Panc1 (cell line): Measurements from ENCODE around the gene ADGB. TPM values are rescaled to one million over a fixed set of nuclear protein-coding genes. Genes with fewer than 3 reads are reported as not detected.

Experiments
- ATAC-seq: fragments of 200-7000 bp; cut with Tn5 transposase; 2 replicates; pipeline ENCODE4 v1.9.1; 2020; ENCODE audit warnings: mild to moderate bottlenecking, moderate library complexity
- BruUV-seq: library from RNA; stranded (reverse); fragments of 400-500 nt; replicated peaks from 2 replicates; lab custom pipeline; 2021; lab: Mats Ljungman, UMichigan
- CTCF ChIA-PET: fragments of 300-600 bp; sonication (Branson Sonifier 250); formaldehyde crosslinking; loops from one replicate; lab custom pipeline; 2022; ENCODE audit warnings: antibody characterized with exemption; lab: Charles Lee
- POLR2A ChIA-PET: fragments of 300-600 bp; sonication (Branson Sonifier 250); formaldehyde crosslinking; loops from one replicate; lab custom pipeline; 2022; ENCODE audit warnings: antibody characterized with exemption; lab: Charles Lee
- DNase-seq: peaks from one replicate; pipeline ENCODE4 v3.0.0-alpha.2; 2010; ENCODE audit warnings: low read depth, low spot score
- H3K27ac ChIP-seq: 2 replicates; pipeline ENCODE4 v1.5.1; 2011; ENCODE audit warnings: mild to moderate bottlenecking, low read length, inconsistent platforms
- H3K27me3 ChIP-seq: fragments of 200-500 bp; sonication (Bioruptor generic); 2 replicates; pipeline ENCODE4 v1.6.0; 2014; ENCODE audit warnings: low read length, inconsistent platforms; ENCODE audit not compliant: control insufficient read depth, insufficient read depth
- H3K36me3 ChIP-seq: fragments of 200-500 bp; sonication (Bioruptor generic); 2 replicates; pipeline ENCODE4 v1.5.1; 2014; ENCODE audit warnings: inconsistent platforms, mild to moderate bottlenecking, low read length, moderate library complexity; ENCODE audit not compliant: control insufficient read depth, insufficient read depth
- H3K4me1 ChIP-seq: 2 replicates; pipeline ENCODE4 v1.5.1; 2011; ENCODE audit warnings: inconsistent platforms, mild to moderate bottlenecking, low read length, moderate library complexity; ENCODE audit not compliant: control insufficient read depth, insufficient read depth
- H3K4me3 ChIP-seq, 2 experiments: 2 replicates each; pipeline ENCODE4 v1.5.1; 2011 to 2012; ENCODE audit warnings: low read depth in 2 of 2, low read length in 2 of 2, mild to moderate bottlenecking in 2 of 2, inconsistent platforms in 1 of 2, moderate library complexity in 1 of 2
- H3K9me3 ChIP-seq: fragments of 200-500 bp; sonication (Bioruptor generic); 2 replicates; pipeline ENCODE4 v1.5.1; 2014; ENCODE audit warnings: low read depth, mild to moderate bottlenecking, inconsistent platforms, low read length, moderate library complexity; ENCODE audit not compliant: control insufficient read depth, insufficient read depth
- POLR2AphosphoS5 ChIP-seq: IDR thresholded peaks from 2 replicates; pipeline ENCODE4 v1.6.1; 2012; ENCODE audit warnings: mild to moderate bottlenecking, low read depth, low read length, moderate library complexity
- in situ Hi-C: cut with HindIII; loops from 2 replicates; pipeline ENCODE4 v1.10.0; 2016; ENCODE audit warnings: low sequenced_read_pairs, low pct_unique_long_range_greater_than_20kb
- intact Hi-C: fragments of 100-400 bp; cut with micrococcal nuclease; formaldehyde crosslinking; loops from one replicate; pipeline ENCODE4 v1.10.0; 2022; ENCODE audit not compliant: unreplicated experiment
- total RNA-seq: library from RNA; stranded (reverse); gene quantifications from one replicate; pipeline ENCODE4 v1.2.1, GENCODE V29; 2021; ENCODE audit not compliant: unreplicated experiment
- TF ChIP-seq, protein P1 (sequence below), 2 experiments: IDR thresholded peaks; 2 replicates each; pipeline ENCODE4 v1.6.1; 2011 to 2012; ENCODE audit warnings: low read depth in 2 of 2, control low read depth in 1 of 2, low read length in 1 of 2, mild to moderate bottlenecking in 1 of 2, moderate library complexity in 1 of 2; ENCODE audit not compliant: insufficient read depth in 1 of 2
- TF ChIP-seq, protein P2 (sequence below): fragments of 450-650 bp; IDR thresholded peaks from 2 replicates; pipeline ENCODE4 v1.5.1; 2017; ENCODE audit warnings: mild to moderate bottlenecking

Gene ADGB
- total RNA-seq, 1 experiment from 2014 or later = not detected

DNA sequence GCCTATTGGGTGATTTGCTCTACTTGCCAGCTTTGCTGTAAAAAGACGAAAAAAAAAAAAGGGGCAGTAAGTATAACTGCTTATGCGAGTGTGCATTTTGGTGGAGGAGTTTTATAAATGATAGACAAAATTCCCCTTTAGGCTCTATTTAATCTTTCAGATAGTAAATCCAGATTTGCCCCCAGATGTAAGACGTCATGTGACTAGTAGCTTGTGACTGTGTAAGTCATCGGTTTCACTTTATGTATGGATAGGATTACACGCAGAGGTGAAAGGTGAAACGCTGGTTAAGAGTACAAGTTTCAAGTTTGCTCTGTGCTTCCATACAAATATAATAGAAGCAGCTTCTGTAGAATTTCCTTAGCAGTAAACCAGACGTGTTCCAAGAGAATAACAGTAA lies 47.2 kb upstream of the ADGB start:
- in situ Hi-C loops (no loop called here), intact Hi-C loops (no loop called here)
- DNase-seq = no peak
- ATAC-seq = no peak
- TF ChIP-seq, protein P1, sequence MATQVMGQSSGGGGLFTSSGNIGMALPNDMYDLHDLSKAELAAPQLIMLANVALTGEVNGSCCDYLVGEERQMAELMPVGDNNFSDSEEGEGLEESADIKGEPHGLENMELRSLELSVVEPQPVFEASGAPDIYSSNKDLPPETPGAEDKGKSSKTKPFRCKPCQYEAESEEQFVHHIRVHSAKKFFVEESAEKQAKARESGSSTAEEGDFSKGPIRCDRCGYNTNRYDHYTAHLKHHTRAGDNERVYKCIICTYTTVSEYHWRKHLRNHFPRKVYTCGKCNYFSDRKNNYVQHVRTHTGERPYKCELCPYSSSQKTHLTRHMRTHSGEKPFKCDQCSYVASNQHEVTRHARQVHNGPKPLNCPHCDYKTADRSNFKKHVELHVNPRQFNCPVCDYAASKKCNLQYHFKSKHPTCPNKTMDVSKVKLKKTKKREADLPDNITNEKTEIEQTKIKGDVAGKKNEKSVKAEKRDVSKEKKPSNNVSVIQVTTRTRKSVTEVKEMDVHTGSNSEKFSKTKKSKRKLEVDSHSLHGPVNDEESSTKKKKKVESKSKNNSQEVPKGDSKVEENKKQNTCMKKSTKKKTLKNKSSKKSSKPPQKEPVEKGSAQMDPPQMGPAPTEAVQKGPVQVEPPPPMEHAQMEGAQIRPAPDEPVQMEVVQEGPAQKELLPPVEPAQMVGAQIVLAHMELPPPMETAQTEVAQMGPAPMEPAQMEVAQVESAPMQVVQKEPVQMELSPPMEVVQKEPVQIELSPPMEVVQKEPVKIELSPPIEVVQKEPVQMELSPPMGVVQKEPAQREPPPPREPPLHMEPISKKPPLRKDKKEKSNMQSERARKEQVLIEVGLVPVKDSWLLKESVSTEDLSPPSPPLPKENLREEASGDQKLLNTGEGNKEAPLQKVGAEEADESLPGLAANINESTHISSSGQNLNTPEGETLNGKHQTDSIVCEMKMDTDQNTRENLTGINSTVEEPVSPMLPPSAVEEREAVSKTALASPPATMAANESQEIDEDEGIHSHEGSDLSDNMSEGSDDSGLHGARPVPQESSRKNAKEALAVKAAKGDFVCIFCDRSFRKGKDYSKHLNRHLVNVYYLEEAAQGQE (IDR thresholded peaks at IDR 0.05; ENCODE audit: insufficient read depth in 1 of 2, low read depth in 2 of 2, low read length in 1 of 2) = no peak
- POLR2A ChIA-PET = interaction anchor here (1.0 kb wide), 1 partner anchor 8 kb away, joined by 3 read pairs; the partner anchor contains the start of gene RAB32
- H3K27me3 ChIP-seq = no peaks in the 10 kb centered on the region
- CTCF ChIA-PET = no interaction called here
- H3K4me1 ChIP-seq = no peaks in the 10 kb centered on the region; the same call in 1 of the 2 replicates
- H3K27ac ChIP-seq = no peak overlapping the region
- BruUV-seq = no TSS peak
- H3K4me3 ChIP-seq = no peak overlapping the region
- peaks cover 16% of the 10 kb centered on the region for H3K36me3 ChIP-seq
- H3K9me3 ChIP-seq = no peaks in the 10 kb centered on the region

DNA sequence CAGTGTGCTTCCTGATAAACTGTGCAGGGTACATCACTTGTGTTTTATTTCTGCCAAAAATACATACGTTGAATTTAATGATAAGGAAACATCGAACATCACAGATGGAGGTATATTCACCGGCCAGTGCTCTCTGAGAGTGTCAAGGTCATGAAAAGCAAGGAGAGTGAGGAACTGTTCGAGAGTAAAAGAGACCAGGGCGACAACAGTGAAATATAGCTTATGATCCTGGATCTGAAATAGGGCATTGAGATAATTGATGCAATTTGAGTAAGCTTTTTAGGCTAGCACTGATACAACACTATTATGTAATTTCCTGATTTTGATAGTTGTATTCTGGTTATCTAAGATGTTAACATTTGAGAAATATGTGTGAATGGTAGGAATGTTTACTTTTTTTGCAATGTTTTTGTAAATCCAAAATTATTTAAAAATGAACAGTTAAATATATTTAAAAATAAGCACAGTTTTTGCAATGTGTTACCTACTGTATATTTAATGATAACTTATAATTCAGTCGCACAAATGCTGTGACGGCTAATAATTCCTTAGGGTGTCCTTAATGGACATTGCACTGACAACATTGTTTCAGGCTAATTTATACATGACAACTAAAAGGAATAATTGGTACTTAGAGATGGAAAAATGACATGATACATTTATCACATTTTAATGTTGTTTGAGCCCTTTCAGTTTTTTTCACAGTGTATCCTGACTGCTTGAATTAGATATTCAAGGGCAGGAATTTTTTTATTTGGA lies 45.2 kb upstream of the ADGB start:
- Histone ChIP-seq H3K36me3 (peaks cover 16% of the 10 kb centered on the region), H3K4me1 (no peaks in the 10 kb centered on the region), H3K27me3 (no peaks in the 10 kb centered on the region), H3K4me3 (no peak overlapping the region), H3K9me3 (no peaks in the 10 kb centered on the region), H3K27ac (no peak overlapping the region)
- ChIA-PET CTCF (no interaction called here), POLR2A (no interaction called here)
- intact Hi-C loops = no loop called here
- ATAC-seq (no peak), DNase-seq (no peak)
- TF ChIP-seq, protein P1 (IDR thresholded peaks at IDR 0.05; ENCODE audit: insufficient read depth in 1 of 2, low read depth in 2 of 2, low read length in 1 of 2) = no peak
- no peak for TF ChIP-seq POLR2AphosphoS5
- TF ChIP-seq, protein P2, sequence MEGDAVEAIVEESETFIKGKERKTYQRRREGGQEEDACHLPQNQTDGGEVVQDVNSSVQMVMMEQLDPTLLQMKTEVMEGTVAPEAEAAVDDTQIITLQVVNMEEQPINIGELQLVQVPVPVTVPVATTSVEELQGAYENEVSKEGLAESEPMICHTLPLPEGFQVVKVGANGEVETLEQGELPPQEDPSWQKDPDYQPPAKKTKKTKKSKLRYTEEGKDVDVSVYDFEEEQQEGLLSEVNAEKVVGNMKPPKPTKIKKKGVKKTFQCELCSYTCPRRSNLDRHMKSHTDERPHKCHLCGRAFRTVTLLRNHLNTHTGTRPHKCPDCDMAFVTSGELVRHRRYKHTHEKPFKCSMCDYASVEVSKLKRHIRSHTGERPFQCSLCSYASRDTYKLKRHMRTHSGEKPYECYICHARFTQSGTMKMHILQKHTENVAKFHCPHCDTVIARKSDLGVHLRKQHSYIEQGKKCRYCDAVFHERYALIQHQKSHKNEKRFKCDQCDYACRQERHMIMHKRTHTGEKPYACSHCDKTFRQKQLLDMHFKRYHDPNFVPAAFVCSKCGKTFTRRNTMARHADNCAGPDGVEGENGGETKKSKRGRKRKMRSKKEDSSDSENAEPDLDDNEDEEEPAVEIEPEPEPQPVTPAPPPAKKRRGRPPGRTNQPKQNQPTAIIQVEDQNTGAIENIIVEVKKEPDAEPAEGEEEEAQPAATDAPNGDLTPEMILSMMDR = no peak
- in situ Hi-C loops = no loop called here
- no TSS peak for BruUV-seq
